ENCODE results near the gene SNRK. TPM values are rescaled to one million over a fixed set of nuclear protein-coding genes. Genes with fewer than 3 reads are reported as not detected.

SNRK gene
- total RNA-seq, 1 donor from 2014 or later = 44.3 TPM

DNA sequence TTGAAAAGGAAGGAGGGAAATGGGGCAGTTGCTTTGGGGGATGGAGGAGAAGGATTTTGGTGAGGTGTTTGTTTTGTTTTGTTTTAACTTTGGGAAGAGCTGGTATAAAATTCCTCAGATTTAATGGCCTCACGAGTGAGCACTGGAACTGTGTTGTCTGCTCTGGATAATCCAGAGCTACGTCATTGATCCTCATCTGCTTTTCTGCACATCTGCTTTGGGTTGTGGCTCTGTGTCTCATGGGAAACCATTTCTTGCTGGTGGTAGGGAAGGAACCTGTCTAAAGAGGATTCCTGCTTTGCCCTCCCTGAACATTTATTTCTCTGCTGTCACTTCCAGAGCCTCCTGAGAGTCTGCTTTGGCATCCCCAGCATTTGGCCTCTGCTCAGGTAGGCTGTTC lies 3.1 kb downstream of the SNRK start:
- DNase-seq (ENCODE audit: low spot score in 2 of 2) = no peak
- no peaks in the 10 kb centered on the region for H3K9me3 ChIP-seq
- H3K36me3 ChIP-seq = peaks cover 0 to 3% of the 10 kb centered on the region in 2 donors
- peaks cover 0 to 12% of the 10 kb centered on the region in 2 donors for H3K4me1 ChIP-seq
- peak overlapping the region; percentile 19 to 79 for H3K4me3 ChIP-seq
- intact Hi-C loops (cut with DNase I) = loop anchor here (5.0 kb wide), 3 partner anchors 103 to 483 kb away; no protein-coding TSS in a partner anchor
- H3K27me3 ChIP-seq = no peaks in the 10 kb centered on the region
- no peak overlapping the region for H3K27ac ChIP-seq
- TF ChIP-seq, protein P1, sequence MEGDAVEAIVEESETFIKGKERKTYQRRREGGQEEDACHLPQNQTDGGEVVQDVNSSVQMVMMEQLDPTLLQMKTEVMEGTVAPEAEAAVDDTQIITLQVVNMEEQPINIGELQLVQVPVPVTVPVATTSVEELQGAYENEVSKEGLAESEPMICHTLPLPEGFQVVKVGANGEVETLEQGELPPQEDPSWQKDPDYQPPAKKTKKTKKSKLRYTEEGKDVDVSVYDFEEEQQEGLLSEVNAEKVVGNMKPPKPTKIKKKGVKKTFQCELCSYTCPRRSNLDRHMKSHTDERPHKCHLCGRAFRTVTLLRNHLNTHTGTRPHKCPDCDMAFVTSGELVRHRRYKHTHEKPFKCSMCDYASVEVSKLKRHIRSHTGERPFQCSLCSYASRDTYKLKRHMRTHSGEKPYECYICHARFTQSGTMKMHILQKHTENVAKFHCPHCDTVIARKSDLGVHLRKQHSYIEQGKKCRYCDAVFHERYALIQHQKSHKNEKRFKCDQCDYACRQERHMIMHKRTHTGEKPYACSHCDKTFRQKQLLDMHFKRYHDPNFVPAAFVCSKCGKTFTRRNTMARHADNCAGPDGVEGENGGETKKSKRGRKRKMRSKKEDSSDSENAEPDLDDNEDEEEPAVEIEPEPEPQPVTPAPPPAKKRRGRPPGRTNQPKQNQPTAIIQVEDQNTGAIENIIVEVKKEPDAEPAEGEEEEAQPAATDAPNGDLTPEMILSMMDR (IDR thresholded peaks at IDR 0.05) = no peak

GRCh38 chr3:43289841-43290470 lies 3.6 kb downstream of the SNRK start:
- intact Hi-C loops (cut with DNase I) = loop anchor here (5.0 kb wide), 3 partner anchors 102 to 482 kb away; no protein-coding TSS in a partner anchor
- DNase-seq (ENCODE audit: low spot score in 2 of 2) = no peak
- peaks cover 0 to 3% of the 10 kb centered on the region in 2 donors for H3K36me3 ChIP-seq
- H3K27ac ChIP-seq = no peak overlapping the region
- peaks cover 0 to 12% of the 10 kb centered on the region in 2 donors for H3K4me1 ChIP-seq
- TF ChIP-seq, protein P1 (IDR thresholded peaks at IDR 0.05) = no peak
- no peak overlapping the region for H3K4me3 ChIP-seq
- no peaks in the 10 kb centered on the region for H3K27me3 ChIP-seq
- no peaks in the 10 kb centered on the region for H3K9me3 ChIP-seq

DNA sequence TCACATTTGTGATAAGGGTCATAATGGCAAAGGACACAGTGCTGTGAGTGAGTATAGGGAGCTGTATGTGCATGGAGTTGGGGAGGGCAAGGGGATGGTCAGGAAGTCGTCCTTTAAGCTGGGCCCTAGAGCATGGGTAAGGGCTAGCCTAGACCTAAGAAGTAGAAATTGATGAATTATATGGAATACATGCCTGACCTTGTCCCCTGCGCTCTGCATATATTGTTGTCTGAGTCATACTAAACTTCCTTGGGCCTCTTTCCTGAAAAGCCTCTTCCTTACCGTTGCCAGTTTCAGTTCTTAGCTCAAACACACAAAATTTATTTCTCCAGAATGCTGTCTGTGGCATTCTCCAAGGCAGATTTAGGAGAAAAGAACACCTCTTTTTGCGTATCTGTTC lies 4.6 kb downstream of the SNRK start:
- TF ChIP-seq, protein P1 (IDR thresholded peaks at IDR 0.05) = no peak
- no peak for DNase-seq (ENCODE audit: low spot score in 2 of 2)
- H3K27ac ChIP-seq = no peak overlapping the region
- no peak overlapping the region for H3K4me3 ChIP-seq
- H3K27me3 ChIP-seq = no peaks in the 10 kb centered on the region
- intact Hi-C loops (cut with DNase I) = no loop called here
- H3K36me3 ChIP-seq = peaks cover 0 to 3% of the 10 kb centered on the region in 2 donors
- no peaks in the 10 kb centered on the region for H3K9me3 ChIP-seq
- peaks cover 0 to 9% of the 10 kb centered on the region in 2 donors for H3K4me1 ChIP-seq

DNA sequence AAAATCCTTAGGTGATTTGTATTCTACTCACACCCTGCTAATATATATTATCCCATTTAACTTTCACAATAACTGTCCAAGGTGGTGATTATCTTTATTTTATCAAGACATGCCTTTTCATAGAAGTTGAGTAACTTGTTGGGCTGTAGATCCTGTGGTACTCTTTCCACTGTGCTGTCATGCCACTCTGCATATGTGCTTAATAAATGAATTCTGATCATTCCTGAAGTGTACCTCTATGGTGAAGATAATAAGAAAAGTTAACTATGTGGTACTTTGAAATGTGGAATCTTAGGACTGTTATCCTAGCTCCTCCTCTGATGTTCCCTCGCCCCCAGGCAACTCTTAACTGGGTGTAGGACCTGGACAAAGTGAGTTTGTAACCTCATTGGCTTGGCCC lies 5.2 kb downstream of the SNRK start:
- peaks cover 0 to 3% of the 10 kb centered on the region in 2 donors for H3K36me3 ChIP-seq
- TF ChIP-seq, protein P1 (IDR thresholded peaks at IDR 0.05) = no peak
- no peaks in the 10 kb centered on the region for H3K27me3 ChIP-seq
- no peak overlapping the region for H3K4me3 ChIP-seq
- H3K4me1 ChIP-seq = peaks cover 0 to 8% of the 10 kb centered on the region in 2 donors
- intact Hi-C loops (cut with DNase I) = no loop called here
- DNase-seq (ENCODE audit: low spot score in 2 of 2) = no peak
- H3K9me3 ChIP-seq = no peaks in the 10 kb centered on the region
- no peak overlapping the region for H3K27ac ChIP-seq

- Histone ChIP-seq H3K4me1 (no peaks in the 10 kb centered on the region), H3K27ac (no peak overlapping the region), H3K27me3 (no peaks in the 10 kb centered on the region)
Observed at GRCh38 chr3:43294975-43295374, 8.6 kb downstream of the SNRK start.

More at GRCh38 chr3:43294975-43295374, 8.6 kb downstream of the SNRK start:
- Histone ChIP-seq H3K36me3 (peaks cover 0 to 3% of the 10 kb centered on the region in 2 donors), H3K4me3 (no peak overlapping the region), H3K9me3 (no peaks in the 10 kb centered on the region)
- DNase-seq (ENCODE audit: low spot score in 2 of 2) = no peak
- intact Hi-C loops (cut with DNase I) = no loop called here
- TF ChIP-seq, protein P1 (IDR thresholded peaks at IDR 0.05) = no peak
